Panc1 (cell line): ENCODE results near the gene KPNA5. TPM values are rescaled to one million over a fixed set of nuclear protein-coding genes. Genes with fewer than 3 reads are reported as not detected.

Experiments
- ATAC-seq: fragments of 200-7000 bp; cut with Tn5 transposase; 2 replicates; pipeline ENCODE4 v1.9.1; 2020; ENCODE audit warnings: mild to moderate bottlenecking, moderate library complexity
- BruUV-seq: library from RNA; stranded (reverse); fragments of 400-500 nt; replicated peaks from 2 replicates; lab custom pipeline; 2021; lab: Mats Ljungman, UMichigan
- CTCF ChIA-PET: fragments of 300-600 bp; sonication (Branson Sonifier 250); formaldehyde crosslinking; loops from one replicate; lab custom pipeline; 2022; ENCODE audit warnings: antibody characterized with exemption; lab: Charles Lee
- POLR2A ChIA-PET: fragments of 300-600 bp; sonication (Branson Sonifier 250); formaldehyde crosslinking; loops from one replicate; lab custom pipeline; 2022; ENCODE audit warnings: antibody characterized with exemption; lab: Charles Lee
- DNase-seq: peaks from one replicate; pipeline ENCODE4 v3.0.0-alpha.2; 2010; ENCODE audit warnings: low read depth, low spot score
- H3K27ac ChIP-seq: 2 replicates; pipeline ENCODE4 v1.5.1; 2011; ENCODE audit warnings: mild to moderate bottlenecking, low read length, inconsistent platforms
- H3K27me3 ChIP-seq: fragments of 200-500 bp; sonication (Bioruptor generic); 2 replicates; pipeline ENCODE4 v1.6.0; 2014; ENCODE audit warnings: low read length, inconsistent platforms; ENCODE audit not compliant: control insufficient read depth, insufficient read depth
- H3K36me3 ChIP-seq: fragments of 200-500 bp; sonication (Bioruptor generic); 2 replicates; pipeline ENCODE4 v1.5.1; 2014; ENCODE audit warnings: inconsistent platforms, mild to moderate bottlenecking, low read length, moderate library complexity; ENCODE audit not compliant: control insufficient read depth, insufficient read depth
- H3K4me1 ChIP-seq: 2 replicates; pipeline ENCODE4 v1.5.1; 2011; ENCODE audit warnings: inconsistent platforms, mild to moderate bottlenecking, low read length, moderate library complexity; ENCODE audit not compliant: control insufficient read depth, insufficient read depth
- H3K4me3 ChIP-seq, 2 experiments: 2 replicates each; pipeline ENCODE4 v1.5.1; 2011 to 2012; ENCODE audit warnings: low read depth in 2 of 2, low read length in 2 of 2, mild to moderate bottlenecking in 2 of 2, inconsistent platforms in 1 of 2, moderate library complexity in 1 of 2
- H3K9me3 ChIP-seq: fragments of 200-500 bp; sonication (Bioruptor generic); 2 replicates; pipeline ENCODE4 v1.5.1; 2014; ENCODE audit warnings: low read depth, mild to moderate bottlenecking, inconsistent platforms, low read length, moderate library complexity; ENCODE audit not compliant: control insufficient read depth, insufficient read depth
- POLR2AphosphoS5 ChIP-seq: IDR thresholded peaks from 2 replicates; pipeline ENCODE4 v1.6.1; 2012; ENCODE audit warnings: mild to moderate bottlenecking, low read depth, low read length, moderate library complexity
- SIN3A ChIP-seq: IDR thresholded peaks from 2 replicates; pipeline ENCODE4 v1.6.1; 2012; ENCODE audit warnings: low read depth, mild to moderate bottlenecking, low read length, moderate library complexity, borderline replicate concordance; ENCODE audit not compliant: insufficient read depth
- TCF7L2 ChIP-seq: IDR thresholded peaks from 2 replicates; pipeline ENCODE4 v1.6.1; 2011; ENCODE audit warnings: mild to moderate bottlenecking, low read depth, low read length, inconsistent platforms
- in situ Hi-C: cut with HindIII; loops from 2 replicates; pipeline ENCODE4 v1.10.0; 2016; ENCODE audit warnings: low sequenced_read_pairs, low pct_unique_long_range_greater_than_20kb
- intact Hi-C: fragments of 100-400 bp; cut with micrococcal nuclease; formaldehyde crosslinking; loops from one replicate; pipeline ENCODE4 v1.10.0; 2022; ENCODE audit not compliant: unreplicated experiment
- total RNA-seq: library from RNA; stranded (reverse); gene quantifications from one replicate; pipeline ENCODE4 v1.2.1, GENCODE V29; 2021; ENCODE audit not compliant: unreplicated experiment
- TF ChIP-seq, protein P1 (sequence below), 2 experiments: IDR thresholded peaks; 2 replicates each; pipeline ENCODE4 v1.6.1; 2011 to 2012; ENCODE audit warnings: low read depth in 2 of 2, control low read depth in 1 of 2, low read length in 1 of 2, mild to moderate bottlenecking in 1 of 2, moderate library complexity in 1 of 2; ENCODE audit not compliant: insufficient read depth in 1 of 2
- TF ChIP-seq, protein P2 (sequence below): fragments of 450-650 bp; IDR thresholded peaks from 2 replicates; pipeline ENCODE4 v1.5.1; 2017; ENCODE audit warnings: mild to moderate bottlenecking

Gene KPNA5
- total RNA-seq, 1 experiment from 2014 or later = 16.2 TPM

DNA sequence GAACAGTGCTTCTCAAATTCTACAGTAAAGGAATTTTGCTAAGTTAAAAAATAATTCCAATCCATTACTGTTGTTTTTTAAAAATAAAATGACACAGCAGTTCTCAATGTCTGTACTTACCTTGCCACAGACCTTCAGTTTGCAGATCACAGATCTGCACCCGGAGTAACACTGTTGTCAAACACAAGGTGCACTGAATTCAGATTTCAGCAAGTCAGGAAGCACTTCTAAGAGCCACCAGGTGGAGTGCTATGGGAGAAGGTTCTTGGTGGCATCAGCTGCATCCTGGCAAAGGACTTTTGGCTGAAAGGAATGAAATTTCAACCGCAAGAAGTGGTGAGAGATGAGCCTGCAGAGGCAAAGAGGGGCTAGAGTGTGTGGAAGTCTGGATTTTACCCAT, 47.3 kb upstream of the KPNA5 start:
- Histone ChIP-seq H3K9me3 (no peaks in the 10 kb centered on the region), H3K27ac (no peak overlapping the region), H3K27me3 (no peaks in the 10 kb centered on the region), H3K36me3 (peaks cover 4% of the 10 kb centered on the region; the same call in 1 of the 2 replicates), H3K4me3 (no peak overlapping the region), H3K4me1 (no peaks in the 10 kb centered on the region)
- CTCF ChIA-PET = interaction anchor here (0.6 kb wide), 1 partner anchor 128 kb away, joined by 3 read pairs; no protein-coding TSS in a partner anchor
- no TSS peak for BruUV-seq
- intact Hi-C loops = no loop called here
- TF ChIP-seq, protein P1, sequence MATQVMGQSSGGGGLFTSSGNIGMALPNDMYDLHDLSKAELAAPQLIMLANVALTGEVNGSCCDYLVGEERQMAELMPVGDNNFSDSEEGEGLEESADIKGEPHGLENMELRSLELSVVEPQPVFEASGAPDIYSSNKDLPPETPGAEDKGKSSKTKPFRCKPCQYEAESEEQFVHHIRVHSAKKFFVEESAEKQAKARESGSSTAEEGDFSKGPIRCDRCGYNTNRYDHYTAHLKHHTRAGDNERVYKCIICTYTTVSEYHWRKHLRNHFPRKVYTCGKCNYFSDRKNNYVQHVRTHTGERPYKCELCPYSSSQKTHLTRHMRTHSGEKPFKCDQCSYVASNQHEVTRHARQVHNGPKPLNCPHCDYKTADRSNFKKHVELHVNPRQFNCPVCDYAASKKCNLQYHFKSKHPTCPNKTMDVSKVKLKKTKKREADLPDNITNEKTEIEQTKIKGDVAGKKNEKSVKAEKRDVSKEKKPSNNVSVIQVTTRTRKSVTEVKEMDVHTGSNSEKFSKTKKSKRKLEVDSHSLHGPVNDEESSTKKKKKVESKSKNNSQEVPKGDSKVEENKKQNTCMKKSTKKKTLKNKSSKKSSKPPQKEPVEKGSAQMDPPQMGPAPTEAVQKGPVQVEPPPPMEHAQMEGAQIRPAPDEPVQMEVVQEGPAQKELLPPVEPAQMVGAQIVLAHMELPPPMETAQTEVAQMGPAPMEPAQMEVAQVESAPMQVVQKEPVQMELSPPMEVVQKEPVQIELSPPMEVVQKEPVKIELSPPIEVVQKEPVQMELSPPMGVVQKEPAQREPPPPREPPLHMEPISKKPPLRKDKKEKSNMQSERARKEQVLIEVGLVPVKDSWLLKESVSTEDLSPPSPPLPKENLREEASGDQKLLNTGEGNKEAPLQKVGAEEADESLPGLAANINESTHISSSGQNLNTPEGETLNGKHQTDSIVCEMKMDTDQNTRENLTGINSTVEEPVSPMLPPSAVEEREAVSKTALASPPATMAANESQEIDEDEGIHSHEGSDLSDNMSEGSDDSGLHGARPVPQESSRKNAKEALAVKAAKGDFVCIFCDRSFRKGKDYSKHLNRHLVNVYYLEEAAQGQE (IDR thresholded peaks at IDR 0.05; ENCODE audit: insufficient read depth in 1 of 2, low read depth in 2 of 2, low read length in 1 of 2) = no peak
- TF ChIP-seq, protein P2, sequence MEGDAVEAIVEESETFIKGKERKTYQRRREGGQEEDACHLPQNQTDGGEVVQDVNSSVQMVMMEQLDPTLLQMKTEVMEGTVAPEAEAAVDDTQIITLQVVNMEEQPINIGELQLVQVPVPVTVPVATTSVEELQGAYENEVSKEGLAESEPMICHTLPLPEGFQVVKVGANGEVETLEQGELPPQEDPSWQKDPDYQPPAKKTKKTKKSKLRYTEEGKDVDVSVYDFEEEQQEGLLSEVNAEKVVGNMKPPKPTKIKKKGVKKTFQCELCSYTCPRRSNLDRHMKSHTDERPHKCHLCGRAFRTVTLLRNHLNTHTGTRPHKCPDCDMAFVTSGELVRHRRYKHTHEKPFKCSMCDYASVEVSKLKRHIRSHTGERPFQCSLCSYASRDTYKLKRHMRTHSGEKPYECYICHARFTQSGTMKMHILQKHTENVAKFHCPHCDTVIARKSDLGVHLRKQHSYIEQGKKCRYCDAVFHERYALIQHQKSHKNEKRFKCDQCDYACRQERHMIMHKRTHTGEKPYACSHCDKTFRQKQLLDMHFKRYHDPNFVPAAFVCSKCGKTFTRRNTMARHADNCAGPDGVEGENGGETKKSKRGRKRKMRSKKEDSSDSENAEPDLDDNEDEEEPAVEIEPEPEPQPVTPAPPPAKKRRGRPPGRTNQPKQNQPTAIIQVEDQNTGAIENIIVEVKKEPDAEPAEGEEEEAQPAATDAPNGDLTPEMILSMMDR = peak; percentile 73
- POLR2A ChIA-PET = no interaction called here
- ATAC-seq (peak; percentile 71; the same call in 1 of the 2 replicates), DNase-seq (no peak)
- in situ Hi-C loops = no loop called here

DNA sequence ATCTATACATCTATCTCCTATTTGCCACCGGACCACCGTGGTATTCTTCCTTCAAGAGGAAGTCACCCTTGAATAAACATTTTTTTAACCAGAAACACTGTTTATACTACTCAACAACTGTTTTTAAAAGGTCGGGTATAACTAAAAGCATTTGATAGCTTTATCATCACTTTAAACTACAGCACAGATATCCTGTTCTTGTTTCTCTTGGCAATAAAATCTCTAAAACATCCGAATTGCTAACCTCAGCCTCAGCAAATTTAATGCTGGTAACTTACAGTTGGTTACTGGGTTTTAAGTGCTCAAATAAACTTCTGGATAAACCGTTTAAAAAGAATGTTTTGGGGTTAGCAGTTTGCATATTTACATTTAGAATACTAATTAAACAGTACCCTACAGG, 32.9 kb upstream of the KPNA5 start:
- ChIA-PET CTCF (no interaction called here), POLR2A (no interaction called here)
- DNase-seq (no peak), ATAC-seq (no peak)
- H3K36me3 ChIP-seq = peaks cover 30% of the 10 kb centered on the region
- no peak overlapping the region for H3K27ac ChIP-seq
- TF ChIP-seq TCF7L2 (no peak), SIN3A (no peak), POLR2AphosphoS5 (no peak)
- TF ChIP-seq, protein P2 = no peak
- TF ChIP-seq, protein P1 (IDR thresholded peaks at IDR 0.05; ENCODE audit: insufficient read depth in 1 of 2, low read depth in 2 of 2, low read length in 1 of 2) = no peak
- in situ Hi-C loops = no loop called here
- H3K9me3 ChIP-seq = no peaks in the 10 kb centered on the region
- no peak overlapping the region for H3K4me3 ChIP-seq
- no peaks in the 10 kb centered on the region for H3K27me3 ChIP-seq
- H3K4me1 ChIP-seq = no peaks in the 10 kb centered on the region
- intact Hi-C loops = no loop called here
- BruUV-seq = no TSS peak
